Cardiac septum (tissue), 1 donor: Measurements from ENCODE around the gene POU3F1. TPM values are rescaled to one million over a fixed set of nuclear protein-coding genes. Genes with fewer than 3 reads are reported as not detected.
A peak's percentile ranks its signal among the peaks of the same experiment; 100 is the strongest.

ENCODE experiments used
- DNase-seq: peaks from one replicate; pipeline ENCODE4 v3.0.0-alpha.2; 2020; ENCODE audit warnings: low spot score
- intact Hi-C: fragments of 100-400 bp; cut with DNase I; formaldehyde crosslinking; loops from one replicate; pipeline ENCODE4 v1.14.0; 2022
- long read RNA-seq: library from polyadenylated mRNA; unstranded; transcript quantifications from one replicate; pipeline ENCODE4 v2.0.0, GENCODE V29; 2021
- total RNA-seq: library from RNA; stranded (reverse); fragmentation: NEBNext Ultra II Directional; extraction: Animal tissue kit (Norgen Biotek cat#: 25700); gene quantifications from one replicate; pipeline ENCODE4 v1.2.1, GENCODE V29; 2021
- donor health status: DM: no; HTN: no; CAD: no.

The POU3F1 gene
- not detected for total RNA-seq
- long read RNA-seq, partial matches to known transcripts, result 0 of 1 reads
- long read RNA-seq, other reads (novel, unspliced or antisense), result 0 of 1 reads

DNA sequence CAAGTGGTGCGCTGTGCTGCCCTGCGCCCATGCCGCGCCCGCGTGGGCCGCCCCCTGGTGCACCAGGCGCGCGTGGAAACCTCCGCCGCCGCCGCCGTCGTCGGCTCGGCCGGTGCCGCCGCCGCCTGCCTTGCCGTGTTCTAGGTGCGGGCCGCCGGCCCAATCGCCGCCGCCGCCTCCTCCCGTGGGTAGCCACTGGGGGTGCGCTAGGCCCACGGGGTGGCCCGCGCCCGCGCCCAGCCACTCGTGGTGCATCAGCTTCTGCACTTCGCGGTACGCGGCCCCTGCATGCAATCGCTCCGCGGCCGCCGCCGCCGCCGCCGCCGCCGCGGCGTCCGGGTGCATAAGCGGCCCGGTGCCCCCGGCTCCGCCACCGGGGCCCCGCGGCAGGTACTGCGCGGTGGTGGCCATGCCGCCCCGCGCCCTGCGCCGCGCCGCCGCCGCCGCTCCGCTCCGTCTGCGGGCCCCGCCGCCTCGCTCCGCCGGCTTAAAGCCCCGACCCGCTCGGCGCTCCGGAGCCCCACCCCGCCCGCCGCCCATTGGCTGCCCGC, at the start of gene POU3F1:
TSS of gene POU3F1 (minus strand) at position 461 of the 551 bp plus-strand sequence. CDS start at position 411, 50 bp downstream.
- no peak for DNase-seq
- intact Hi-C loops, result loop anchor here (5.0 kb wide), 2 partner anchors 91 to 449 kb away; partner anchors contain the start of gene GNL2

DNA sequence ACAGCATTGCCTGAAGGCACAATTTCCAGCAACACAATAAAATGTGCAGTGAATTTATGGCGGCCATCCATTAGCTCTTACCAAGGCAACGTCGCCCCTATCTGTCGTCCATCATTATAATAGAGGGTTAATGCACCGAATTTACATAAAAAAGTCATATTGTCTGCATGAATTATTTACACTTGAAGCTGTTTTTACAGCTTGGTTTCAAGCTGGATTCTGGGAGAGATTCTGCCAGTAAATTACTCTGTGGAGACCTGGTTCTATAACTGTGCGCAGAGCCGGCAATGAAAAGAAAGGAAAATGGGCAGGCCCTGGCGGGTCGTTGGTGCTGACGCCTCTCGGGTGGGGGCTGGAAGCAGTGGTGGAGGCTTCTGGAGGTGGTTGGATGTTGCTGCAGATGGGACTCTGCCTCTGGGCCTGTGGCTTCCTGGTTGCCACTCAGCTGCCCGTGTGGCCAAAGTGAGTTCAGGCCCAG, 48.9 kb upstream of the POU3F1 start:
- intact Hi-C loops, result no loop called here
- no peak for DNase-seq

DNA sequence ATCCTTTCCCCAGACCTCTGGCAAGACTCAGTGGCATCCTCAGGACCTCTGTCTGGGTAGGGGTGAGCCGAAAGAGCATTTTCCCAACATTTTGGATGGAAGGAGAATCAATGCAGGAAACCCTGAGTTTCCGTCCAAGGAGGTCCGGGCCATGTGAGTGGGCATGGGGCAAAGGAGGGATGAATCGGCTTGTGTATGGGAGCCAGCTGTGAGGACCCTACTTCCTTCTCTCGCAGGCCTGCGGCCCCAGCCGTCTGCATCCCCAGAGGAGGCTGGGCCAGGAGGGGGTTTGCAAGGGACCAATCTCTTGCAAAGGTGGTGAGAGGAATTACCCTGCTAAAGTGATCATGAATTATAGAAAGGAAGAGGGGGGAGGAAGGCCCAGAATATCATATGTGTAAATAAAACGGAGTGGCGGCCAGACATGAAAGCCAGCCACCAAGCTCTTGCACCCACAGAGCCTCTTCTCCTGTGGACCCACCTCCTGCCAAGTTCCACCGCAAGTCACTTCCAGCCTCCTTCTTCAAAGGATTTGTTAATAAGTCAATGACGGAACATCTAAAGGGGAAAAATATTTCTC, 48.2 kb upstream of the POU3F1 start:
- DNase-seq, result no peak
- intact Hi-C loops, result no loop called here

DNA sequence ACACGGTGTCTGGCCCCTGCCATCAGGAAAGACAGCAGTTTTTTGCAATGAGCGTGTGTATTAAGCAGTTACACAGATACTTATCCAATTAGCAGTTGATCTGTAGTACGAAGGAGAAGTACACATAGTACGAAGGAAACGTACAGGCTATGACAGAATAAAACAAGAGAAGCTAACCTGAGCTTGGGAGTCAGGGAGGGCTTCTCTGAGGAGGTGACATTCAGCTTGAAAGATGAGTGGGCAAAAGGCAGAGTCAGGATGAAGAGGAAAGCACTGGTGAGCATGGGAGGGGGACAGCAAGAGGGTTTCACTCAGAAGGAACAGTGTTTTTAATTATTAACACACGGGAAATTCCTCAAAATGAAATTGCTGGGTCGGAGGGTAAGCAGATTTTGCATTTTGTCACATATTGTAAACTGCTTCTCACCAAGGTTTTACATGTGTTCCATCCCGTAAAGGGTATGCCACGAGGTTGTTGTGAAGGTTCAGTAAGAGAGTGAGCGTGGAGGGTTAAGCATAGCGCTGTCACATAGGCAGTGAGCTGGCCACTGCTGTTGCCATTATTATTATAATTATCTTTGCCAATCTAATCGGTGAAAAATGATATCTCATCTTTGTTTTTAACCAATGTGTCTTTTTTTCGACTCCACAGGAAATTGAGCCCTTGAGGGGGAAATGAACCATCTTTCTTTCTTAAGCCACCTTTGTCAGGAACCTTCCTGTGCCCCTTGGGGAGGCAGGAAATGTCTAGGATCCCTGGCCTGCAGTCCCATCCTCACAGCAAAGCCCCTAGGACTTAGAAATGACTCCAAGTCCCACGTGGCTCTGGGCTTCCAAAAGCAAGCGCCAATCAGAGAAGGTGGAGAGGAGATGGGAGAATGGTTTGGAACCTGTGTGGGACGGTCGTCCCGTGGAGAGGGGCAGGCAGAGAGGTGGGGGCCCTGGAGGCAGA, 47.3 kb upstream of the POU3F1 start:
- intact Hi-C loops, result no loop called here
- no peak for DNase-seq

DNA sequence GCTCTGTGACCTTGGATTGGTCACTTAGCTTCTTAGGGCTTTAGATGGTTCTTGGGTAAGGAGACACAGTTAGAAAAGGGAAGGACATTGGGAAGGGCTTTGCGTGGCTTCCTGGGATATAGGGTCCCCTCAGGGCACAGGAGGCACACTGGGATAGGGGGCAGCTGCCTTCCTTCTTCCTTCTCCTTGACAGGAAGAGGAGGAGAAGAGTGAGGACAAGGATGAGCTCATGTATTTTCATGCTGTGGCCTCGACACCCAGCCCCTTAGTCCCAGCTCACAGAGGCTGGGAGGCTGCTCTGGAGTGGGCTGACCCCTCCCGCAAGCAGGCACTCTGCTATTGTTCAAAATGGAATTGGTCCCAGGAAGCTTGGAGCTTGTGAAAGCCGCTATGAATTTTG, 45.7 kb upstream of the POU3F1 start:
- DNase-seq, result no peak
- intact Hi-C loops, result no loop called here

DNA sequence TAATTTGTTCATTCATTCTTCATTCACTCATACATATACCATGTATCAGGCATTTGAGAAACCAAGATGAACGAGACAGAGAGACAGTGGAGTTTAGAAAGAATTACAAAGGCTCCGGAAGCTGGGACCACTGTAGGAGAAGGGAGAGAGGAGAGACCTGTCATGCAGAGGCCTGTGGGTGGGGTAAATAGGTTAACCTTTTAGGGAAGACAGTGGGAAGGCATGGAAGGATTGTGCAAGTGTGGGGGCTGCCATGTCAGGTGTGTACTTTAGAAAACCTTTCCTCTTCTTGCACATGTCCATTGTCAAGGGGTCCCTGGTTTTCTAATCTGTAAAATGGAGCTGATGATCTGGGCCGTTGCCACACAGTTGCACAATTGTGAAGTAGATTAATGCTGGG, 44.2 kb upstream of the POU3F1 start:
- DNase-seq, result no peak
- intact Hi-C loops, result no loop called here

DNA sequence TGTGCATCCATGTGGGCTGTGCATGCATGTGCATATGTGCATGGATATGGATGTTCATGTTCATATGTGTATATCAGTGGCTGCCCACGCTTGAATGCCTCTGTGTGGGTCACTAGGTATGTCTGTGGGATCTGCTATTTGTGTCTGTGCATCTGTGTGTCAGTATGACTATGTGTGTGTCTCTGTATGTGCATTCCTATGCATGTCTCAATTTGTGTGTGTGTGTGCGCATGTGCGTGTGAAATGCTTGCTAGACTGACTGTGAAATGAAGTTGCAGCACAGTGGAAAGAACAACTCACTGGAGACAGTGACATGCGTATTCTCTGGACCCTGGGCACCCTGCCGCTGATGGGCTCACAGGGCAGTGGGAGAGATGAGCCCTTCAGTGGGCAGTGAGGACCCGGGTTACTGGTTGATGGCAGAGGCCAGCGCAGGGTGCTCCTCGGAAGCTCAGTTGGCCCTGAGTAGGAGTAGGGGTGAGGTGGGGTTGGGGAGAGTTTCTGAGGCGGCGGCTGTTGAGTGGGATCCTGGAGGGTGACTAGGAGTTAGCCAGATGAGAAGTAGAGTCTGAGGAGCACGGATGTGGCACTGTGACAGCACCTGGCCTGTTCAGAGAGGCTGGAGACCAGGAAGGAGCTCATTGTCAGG, 43.2 kb upstream of the POU3F1 start:
- intact Hi-C loops, result no loop called here
- DNase-seq, result no peak

DNA sequence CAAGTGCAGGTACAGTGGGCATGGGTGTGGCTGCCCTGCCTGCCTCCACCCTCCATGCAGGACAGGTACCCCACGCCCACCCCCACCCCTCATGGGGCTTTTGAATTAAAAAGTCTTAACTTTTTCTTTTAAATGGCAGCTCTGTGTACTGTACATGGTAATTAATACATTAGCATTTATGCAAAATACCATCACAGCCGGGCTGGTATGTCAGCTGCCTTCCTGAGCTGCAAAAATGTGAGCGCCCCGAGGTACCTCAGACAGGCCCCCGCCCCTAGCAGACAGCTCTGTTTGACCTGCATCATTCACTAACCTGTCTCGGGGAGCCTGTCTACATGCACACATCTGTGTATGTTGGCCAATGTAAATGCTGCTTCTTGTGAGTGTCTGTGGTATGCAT, 42.2 kb upstream of the POU3F1 start:
- intact Hi-C loops, result no loop called here
- DNase-seq, result no peak

DNA sequence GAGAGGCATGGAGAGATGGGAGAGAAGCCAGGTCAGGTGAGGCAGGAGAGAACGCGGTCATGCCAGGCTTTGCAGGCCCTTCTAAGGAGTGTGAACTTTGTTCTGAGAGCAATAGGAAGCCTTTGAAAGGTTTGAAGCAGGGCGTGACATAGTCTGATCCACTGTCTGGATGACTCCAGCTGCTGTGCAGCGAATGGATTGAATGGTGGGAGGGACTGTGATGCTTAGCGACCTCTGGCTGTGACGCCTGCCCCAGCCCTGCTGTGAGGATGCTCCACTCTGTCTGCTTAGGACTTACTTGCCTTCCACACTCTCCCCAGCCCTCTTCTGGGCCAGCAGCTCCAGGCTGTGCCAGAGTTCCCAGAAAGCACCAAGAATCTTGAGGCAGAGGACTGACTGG, 41.8 kb upstream of the POU3F1 start:
- DNase-seq, result no peak
- intact Hi-C loops, result no loop called here

DNA sequence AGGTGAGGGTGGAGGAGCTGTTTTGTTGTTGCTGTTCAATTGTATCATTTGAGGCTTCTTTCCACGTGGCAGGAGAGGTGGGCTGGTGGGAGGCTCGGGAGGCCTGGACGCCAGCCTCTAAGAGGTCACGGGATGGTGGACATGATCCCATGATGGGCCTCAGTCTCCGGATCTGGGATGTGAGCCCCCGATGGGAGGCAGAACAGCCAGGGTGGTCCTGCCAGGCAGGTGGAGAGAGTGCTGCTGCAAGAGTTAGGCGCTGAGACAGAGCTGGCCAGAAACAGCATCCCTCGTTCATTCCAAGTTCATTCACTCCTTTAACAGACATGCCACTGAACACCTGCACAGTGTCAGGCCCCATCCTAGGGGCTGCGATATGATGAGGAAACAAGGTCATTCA, 41.1 kb upstream of the POU3F1 start:
- intact Hi-C loops, result no loop called here
- no peak for DNase-seq

DNA sequence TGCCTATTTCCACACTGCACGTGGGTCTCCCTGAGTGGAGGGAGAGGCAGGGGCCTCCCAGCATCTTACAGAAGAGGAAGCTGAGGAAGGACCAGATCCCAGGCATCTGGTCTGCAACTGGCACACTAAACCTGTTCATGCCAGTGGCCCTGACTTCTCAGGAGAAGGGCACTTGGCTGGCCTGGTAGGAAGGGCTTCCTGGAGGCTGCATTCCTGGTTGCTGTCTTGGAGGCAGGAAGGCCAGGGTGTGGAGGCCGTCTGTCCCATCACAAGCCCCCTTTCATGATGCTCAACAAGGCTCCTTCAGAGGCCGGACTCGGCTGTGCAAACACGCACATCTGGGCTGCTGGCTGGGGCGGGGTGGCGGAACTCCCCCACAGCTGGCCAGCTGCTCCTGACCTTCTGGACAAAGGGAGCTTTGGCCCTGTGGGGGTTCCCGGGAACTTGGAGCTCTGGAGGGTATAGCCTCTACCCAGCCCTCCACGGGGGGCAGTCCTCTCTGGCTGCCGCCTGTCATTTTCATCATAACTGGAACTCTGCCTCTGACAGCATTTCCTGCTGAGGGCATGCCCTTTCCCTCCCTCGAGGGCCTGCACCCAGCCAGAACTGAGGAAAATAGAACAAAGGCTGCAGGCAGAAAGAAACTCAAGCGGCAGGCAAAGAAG, 39.2 kb upstream of the POU3F1 start:
- no peak for DNase-seq
- intact Hi-C loops, result no loop called here

DNA sequence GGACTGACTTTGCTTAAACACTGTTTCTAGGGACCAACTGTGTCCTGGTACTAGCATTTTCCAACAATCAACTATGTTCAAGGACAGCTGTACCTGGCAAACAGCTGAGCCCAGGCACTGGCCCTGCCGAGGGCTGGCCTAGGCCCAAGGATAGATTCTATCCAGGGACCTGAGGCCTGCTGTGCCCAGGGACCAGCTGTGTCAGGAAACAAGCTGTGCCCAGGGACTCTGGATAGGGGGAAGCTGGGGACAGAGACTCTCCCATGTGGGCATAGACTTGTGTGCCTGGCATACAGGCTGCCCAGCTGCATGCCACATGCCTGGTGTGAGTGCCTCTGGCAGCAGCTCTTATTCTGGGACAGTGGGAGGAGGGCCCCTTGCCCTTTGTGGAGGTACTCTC, 38.1 kb upstream of the POU3F1 start:
- peak; percentile 78 for DNase-seq

DNA sequence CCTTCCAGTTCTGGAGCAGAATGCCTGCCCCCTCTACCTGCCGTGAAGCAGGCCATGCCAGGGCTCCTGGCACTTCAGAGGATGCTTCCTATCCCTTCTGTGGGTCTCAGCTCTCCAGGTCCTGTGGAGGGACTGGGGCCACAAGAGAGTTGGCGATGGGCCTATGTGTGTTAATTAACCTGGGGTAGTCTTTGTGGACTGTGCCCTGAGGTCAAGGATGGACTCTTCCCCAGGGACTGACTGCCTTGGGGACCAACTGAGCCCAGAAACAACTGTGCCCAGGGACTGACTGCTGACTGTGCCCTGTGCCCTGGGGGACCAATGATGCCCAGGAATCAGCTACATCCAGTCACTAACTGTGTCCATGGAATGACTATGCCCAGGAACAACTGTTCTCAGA, 37.5 kb upstream of the POU3F1 start:
- no peak for DNase-seq
- intact Hi-C loops, result no loop called here

More for the DNA sequence above, 38.1 kb upstream of the POU3F1 start:
- intact Hi-C loops, result no loop called here

DNA sequence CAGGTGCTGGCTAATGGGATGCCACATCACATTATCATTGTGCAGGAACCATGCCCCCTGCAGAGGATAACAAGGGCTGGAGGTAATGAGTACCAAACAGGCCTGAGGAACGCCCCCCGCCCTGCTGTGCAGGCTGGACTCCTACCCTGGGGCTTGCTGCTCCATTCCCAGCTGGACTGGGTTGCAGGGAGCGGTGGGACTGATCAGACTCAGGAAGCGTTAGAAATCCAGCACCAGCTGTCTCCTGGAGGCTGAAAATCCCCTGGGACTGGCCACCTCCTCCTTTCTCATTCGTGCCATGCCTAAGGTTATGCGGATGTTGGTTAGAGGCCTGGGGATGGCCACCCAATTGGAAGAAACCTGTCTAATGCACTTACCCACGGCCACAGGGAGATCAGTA, 36.9 kb upstream of the POU3F1 start:
- no peak for DNase-seq
- intact Hi-C loops, result no loop called here

DNA sequence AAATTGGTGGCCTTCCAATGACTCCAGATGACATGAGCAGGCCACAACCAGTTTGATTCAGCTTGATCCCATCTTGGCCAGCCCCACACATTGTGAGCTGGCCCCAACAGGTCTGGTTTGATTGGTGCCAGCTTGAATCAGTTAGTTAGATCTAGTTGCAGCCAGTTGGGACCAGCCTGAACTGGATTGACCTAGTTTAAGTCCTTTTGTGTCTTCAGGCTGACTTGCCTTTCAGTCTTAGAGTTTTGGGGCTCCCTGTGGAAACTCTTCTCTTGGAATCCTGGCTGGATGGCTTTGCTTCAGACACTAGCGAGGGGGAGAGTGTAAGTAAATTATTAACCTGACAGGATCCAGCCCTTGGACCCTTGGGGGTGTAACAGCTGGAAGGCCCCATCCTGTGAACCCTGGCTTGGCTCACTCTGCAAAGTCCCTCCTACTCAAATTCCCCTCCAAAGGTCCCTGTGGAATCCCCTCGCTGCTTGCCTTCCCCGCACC, 36.2 kb upstream of the POU3F1 start:
- no peak for DNase-seq
- intact Hi-C loops, result no loop called here

DNA sequence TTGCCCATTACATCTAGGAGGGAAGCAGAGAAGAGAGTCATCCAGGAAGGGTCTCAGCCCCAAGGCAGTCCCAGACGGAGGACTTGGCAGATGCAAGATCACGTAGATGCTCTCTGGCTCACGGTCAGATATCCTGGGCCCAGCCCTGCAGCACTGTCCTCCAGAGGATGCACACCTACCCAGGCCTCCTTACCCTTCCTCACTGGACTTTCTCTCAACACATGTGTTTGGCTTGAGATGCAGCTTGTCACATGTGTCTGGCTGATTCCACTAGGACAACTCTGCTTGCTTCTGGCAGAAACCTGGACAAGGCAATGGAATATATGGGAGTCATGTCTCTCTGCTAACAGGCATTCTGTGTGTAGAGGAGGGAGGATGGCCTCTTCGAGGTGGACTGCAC, 32.4 kb upstream of the POU3F1 start:
- intact Hi-C loops, result no loop called here
- no peak for DNase-seq

DNA sequence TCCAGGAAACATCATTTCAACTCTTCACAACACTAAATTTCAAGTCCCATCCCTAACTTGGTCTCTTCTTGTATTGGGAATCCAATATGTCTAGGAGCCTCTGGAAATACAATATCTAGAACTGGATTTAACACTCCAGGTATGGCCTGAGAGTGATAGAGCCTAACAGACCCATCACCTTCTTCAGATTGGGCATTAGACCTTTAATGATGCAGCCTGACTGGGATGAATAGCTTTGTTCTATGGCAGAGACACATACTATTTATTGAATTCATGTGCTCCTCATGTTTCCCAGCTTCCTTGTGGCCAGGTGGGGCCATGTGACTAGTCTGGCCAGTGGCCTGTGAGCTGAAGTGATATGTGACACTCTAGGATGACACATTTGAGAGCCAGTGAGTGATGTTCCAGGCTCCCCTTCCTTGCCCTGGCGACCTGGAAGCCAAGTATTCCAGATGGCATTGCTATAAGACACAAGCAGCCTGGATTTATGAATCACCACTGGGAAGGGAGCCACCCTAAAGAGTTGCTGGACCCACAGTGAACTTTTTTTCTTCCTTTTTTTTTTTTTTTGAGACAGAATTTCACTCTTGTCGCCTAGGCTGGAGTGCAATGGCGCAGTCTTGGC, 31.0 kb upstream of the POU3F1 start:
- no peak for DNase-seq
- intact Hi-C loops, result no loop called here

DNA sequence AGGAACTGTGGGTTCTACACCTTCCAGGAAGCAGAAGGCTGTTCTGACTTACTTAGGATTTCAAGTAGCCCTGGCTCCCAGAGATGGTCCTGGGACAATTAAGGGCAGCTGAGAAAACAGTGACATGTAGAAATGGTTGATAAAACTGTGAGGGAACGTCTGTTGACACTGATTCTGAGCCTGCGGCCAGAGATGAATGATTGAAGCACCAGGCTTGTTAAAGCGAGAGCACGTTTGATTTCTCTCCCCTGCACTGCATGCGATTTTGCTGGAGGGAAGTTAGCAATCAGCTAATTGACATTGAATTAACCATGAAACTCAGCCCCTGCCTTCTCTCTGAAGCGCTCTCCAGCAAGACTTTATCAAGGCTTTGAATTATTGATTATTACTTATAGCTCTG, 29.9 kb upstream of the POU3F1 start:
- intact Hi-C loops, result no loop called here

DNA sequence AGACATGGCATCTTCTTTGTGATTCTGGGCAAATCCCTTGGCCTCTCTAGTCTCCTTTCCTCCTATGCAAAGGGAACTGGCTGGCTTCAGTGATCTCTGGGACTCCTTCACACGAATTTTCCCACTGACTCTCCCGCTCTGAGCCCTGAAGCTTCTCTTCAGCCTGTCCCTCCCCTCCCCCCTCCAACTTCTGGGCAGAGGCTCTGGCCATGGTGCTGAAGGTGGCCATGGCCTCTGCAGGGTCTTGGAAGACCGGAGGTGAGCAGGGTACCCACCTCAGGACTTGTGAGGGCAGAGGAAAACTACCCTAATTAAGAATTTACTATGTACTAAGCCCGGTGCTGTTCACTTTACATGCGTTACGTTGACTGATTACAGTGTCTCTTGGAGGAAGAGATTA, 29.4 kb upstream of the POU3F1 start:
- DNase-seq, result no peak
- intact Hi-C loops, result no loop called here

More for the DNA sequence above, 29.9 kb upstream of the POU3F1 start:
- no peak for DNase-seq
